Right hindlimb (tissue), 1 donor: ENCODE data around the gene EVL.

Experiments used
- DNase-seq: peaks from one replicate; pipeline ENCODE4 v3.0.0-alpha.2; 2018

EVL gene

DNA sequence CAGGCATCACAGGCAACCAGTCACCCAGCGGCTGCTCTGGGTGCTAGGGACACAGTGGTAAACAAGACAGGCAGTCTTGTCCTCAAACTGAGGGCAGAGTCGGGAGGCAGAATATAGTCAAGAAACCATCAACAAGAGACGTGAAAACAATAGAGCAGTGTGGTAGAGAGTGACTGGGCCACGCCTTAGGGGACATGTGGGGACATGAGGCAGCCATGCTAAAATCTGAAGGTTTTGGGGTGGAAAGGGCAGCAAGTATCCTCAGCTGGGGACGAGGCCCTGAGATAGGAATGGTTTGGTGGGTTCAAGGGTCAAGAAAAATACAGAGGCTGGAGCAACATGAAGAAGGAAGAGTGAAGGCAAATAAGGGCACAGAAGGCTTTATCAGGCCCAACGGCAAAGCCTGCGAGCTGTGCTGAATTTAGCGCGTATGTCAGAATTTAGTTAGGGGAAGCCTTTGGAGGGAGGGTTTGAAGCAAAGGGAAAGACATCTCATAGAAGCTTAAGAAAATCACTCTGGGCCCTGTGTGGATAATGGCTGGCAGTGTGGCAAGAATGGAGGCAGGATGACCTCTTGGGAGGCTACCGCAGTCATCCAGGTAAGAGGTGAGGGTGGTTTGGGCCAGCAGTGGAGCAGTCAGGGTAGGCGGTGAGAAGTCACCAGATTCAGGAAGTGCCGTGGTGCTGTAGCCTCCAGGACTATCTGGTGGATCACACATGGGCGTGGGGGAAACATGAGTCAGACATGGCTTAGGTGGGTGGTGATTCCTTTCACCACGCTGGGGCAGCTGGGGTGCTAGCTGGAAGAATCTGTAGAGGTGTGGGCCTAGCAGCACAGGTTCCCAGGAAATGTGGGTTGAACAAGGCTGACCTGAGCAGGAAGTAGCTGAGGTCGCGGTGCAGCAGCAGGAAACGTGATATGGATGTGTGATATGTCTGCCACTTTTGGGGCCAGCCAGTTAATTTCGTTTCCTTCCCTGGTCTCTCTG lies 3.0 kb downstream of the EVL start:
- no peak for DNase-seq

DNA sequence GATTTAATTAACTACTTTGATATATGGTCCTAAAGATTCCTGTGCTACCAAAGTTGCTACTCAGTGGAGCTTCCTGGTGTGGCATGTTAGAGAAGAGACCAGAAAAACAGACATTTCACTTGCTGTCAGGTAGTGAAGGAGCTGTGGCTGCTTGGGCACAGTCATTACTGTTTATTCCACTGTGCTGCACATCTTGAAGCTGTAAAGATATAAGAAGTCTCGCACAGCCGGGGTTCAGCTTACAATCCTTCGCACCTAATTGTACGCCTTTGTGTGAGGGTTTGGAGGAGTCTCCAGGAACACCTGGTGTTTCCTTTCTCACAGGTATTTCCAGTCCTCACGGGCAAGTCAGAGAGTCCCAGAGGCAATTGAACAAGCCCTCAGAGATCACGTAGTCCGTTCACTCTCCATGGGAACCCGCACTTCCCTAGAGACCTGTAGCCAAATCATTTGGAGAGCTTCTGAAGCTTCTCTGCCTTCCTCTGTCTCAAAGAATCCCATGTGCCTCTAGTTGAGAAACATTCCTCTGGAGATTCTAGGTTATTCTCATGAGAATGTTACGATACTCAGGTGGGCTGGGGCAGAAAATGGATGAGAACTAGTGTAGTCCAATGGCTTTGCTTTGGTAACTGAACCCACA lies 4.1 kb downstream of the EVL start:
- DNase-seq: no peak

DNA sequence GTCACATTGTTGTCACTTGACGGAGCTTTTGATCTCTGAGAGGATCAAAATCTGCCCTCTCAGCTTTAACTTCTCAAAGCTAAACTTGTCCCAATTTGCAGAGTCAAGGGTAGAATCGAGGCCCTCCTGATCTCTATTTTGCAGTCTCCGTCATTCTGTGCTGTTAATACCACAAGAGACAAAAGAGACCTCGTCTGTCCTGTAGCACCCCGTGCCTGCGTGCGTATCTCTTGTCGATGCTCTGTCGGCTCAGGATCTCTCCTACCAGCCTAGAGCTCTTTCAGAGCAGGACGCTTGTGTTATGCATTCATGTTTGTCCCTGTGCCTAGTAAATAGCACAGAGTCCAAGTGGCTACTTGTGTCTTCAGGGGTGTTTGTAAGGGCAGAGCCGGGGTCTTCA lies 5.1 kb downstream of the EVL start:
- no peak for DNase-seq

DNA sequence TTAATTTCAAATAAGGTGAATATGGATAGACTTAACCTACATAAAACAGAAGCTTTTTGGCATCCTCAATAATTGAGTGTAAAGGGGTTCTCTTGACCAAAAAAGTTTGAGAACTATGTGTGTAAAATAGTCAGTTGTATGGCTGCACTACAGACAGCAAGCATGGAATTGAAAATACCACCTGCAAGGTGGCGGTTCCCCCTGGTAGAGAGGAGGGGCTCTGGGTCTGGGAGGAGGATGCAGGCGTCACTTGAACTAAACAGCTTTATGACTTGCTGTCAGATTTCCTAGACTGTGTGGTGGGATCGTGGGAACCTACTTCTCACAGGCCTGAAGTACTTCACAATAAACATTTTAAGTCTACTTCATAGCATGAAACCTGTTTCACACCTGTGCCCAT lies 6.3 kb downstream of the EVL start:
- no peak for DNase-seq

DNA sequence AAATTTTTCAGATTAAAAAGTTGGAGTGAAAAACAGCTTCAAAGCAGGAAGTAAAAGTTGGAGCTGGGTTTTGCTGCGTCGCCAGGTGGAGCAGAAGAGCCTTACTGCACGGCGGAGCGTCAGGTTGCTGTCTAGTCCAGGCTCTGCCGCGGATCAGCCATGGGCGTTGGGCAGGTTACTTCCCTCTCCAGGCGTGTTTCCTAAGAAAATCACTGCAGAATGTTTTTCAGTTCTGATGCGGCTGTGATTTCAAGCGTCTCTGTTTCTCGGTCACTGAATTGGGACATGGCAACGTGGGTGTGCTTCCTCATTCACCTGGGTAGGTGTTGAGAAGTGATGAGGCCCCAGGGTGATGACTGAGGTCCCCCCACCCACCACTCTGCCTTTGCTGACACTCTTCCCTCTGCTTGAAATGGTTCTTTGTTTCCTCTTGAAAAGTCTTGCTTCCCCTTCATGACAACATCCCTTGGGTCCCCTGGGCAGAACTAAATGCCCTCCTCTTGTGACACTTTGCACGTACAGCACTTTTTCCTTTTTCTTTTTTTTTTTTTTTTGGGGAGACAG lies 7.6 kb downstream of the EVL start:
- no peak for DNase-seq

DNA sequence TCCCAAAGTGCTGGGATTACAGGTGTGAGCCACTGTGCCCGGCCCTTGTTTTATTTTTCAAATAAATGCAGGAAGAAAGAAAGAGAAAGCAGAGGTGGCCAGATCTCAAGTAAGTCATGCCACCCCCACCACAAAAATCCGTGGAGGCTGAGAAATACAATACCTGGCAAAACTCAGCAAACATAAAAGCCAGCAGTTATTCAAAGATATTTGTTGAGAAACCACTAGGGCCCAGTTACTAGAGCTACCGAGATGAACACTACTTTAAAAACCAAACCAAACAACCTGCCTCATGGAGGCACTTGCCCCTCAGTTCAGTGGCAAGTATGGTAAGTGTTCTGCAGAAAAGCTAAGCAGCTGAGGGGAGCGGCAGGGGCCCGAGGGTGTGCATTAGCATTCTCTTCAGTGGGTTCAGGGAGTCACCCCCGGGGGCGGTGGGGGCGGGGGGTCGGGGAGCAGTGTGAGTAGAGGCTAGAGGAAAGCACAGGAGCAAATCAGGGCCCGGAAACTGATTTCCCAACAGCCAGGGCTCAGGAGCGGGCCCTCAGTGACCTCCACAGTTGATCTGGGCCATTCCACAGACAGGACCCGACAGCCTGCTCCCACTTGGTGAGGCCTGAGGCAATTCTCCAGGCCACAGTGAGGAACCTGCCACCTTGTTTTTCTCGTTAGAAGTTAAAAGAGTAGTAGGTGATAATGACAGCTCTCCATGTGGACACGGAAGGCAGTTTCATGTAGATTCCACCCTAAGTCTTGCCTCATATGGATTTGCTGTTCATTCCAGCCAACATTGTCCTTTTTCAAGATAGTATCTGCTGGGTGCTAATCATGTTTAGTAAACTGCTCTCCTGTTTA lies 8.6 kb downstream of the EVL start:
- no peak for DNase-seq

DNA sequence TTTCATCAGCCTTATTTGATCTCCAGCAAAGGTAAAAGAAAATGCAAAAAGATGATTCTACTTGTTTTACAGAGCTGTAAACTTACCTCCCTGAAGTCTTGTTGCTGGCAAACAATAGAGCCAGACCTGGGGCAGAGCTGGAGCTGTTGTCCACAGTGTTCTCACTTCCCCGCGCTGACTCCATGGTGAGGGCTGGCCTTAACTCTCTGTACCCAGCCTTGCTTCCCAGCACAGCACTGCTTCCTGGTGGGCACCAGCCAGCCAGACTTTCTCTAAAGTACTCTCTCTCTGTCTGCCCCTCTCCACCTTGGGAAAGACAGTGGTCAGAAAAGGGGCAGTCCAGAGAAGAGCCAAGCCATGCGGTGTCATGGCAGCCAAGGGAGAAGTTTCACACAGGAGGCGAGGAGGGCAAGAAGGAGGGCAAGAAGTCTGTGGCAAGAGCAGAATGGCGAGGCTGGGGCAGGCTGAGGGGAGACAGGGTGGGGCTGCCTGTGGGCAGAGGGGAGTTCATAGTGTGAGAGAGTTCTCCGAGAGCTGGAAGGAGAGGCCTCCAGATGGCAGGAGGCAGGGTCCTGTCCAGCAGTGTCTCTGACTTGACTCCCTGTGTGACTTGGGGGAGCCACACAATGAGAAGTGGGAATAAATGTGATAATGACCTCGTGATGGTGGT lies 9.3 kb downstream of the EVL start:
- DNase-seq: no peak

DNA sequence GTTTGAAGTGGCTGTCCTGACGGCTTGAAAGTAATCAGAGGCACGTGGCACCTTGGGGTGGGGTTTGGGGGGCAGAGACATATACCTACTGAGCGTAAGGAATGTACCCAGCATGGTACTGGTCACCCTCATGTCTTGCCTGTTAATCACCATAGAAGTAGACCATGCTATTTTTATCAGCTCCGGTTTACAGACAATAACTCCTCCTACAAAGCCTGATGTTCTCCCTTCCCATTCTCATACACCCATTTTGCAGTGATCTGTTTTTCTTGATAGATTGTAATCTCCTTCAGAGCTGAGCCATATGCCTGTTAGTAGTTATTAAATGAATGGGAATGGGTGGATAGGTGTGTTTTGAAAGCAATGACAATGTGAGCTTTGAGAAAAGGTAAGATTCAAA lies 10.5 kb downstream of the EVL start:
- no peak for DNase-seq

DNA sequence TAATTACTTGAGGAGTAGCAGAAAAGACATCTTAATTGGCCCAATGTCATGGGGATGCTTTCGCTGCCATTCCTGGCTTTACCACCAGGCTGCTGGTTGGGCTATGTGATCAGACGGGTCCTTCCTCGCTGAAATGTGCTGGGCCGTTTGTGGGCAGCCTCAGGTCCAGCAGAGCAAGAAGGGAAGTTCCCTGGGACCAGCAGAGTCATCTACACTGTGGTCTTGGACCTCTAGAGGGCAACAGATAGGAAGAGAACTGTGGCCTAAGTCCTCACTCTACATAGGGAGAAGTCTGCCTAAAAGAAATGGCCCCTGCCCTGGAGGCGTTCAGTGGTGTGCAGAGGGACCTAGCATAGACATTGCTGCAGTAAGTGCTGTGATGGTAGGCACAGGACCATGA lies 10.9 kb downstream of the EVL start:
- no peak for DNase-seq

DNA sequence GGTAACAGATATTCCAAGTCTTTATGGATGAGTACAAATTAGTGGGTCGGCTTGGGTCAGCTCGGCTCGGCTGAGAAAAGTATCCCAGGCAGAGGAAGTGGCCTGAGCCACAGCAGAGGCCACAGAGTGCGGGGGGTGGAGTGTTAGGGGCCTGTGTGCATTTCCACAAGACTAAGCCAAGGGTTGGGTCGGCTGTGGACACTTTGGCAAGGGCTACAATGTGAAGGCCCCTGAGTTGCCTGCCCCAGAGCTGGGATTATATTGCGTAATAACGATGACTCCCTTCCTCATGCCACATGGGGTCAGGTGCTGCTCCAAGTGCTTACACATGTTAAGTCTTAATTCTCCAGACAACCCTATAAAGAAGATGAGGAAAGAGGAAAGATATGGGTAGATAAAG lies 11.4 kb downstream of the EVL start:
- DNase-seq: no peak

DNA sequence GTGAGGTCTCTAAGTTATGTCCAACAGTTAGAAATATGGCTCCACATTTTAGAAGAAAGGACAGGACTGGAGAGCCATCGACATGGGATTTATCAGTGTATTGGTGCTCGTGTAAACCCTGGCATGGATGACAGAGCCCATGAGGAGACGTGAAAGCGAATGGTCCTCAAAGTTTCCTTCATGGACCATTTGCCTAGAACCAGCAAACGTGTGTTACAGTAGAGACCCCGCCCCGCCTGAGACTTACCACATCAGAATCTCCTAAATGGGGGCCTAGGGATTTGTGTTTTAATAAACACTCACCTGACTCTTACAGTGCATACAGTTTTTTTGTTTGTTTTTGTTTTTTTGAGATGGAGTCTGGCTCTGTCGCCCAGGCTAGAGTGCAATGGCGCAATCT lies 12.2 kb downstream of the EVL start:
- DNase-seq: no peak

DNA sequence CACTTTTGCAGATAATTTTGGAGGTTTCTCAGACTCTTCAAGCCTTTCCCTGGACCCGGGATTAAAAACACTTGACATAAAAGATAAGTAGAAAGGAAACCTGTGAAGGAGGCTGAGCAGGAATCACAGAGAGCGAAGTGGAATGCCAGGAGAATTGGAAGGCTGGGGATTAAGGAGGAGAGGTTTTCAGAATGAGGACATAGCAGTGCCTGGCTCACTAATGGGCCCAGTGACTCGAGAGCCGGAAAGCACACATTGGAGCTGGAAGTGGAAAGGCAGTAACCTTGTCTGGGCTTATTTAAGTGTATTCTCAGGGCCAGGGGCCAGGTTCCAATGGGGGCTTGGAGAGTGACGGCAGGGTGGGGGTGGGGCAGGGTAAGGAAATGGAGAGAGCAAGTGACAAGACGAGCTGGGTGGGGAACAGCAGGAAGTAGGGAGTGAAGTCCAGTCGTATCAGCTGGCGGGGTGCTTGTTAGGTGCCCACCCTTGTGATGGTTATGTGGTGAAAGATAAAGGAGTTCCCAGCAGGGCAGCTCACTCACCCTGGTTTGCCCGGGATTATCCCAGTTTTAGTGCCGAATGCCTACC lies 13.1 kb downstream of the EVL start:
- no peak for DNase-seq

DNA sequence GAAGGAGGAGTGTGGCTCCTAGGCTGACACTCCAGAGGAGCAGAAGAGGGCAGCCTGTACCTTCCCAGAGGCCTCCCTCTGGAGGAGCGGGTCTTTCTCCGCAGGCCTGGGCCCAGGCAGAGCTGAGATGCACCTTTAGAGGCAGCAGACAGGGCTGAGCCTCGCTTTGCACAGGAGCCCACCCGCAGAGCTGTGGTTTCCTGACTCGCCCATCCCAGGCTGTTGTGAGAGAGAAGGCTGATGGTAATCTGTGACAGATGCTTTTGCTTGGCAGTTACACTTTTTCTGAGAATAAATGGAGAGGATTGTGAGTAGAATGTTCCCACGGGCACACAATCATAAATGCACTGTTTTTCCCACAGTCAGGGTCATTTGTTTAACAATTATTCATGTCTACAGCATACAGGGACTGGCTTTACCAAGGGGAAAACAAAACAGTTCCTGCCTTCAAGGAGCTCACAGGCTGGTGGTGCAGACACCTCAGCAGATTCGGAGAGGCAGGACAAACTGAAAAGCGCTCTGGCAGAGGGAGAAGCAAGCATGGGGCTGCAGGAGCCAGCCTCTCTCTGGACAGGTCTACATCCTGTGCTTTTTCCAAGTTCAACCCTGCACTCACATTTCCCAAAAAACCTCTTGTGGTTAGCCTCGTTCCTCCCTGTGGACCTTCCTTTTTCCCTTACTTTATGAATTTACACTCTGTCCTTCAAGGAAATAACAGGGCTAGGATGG lies 13.9 kb downstream of the EVL start:
- DNase-seq: peak; percentile 51

DNA sequence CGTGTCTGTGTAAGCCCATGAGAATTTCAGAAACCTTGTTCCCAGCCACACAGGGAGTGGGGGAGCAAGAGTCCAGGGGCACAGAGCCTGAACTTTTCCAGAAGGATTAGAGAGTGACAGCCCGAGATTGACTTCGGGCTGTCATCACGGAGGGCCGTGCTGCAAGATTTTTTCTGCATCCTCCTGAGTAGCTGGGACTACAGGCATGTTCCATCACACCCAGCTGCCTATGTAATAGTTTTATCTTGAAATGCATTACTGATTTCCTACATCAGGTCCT lies 14.4 kb downstream of the EVL start:
- DNase-seq: no peak

DNA sequence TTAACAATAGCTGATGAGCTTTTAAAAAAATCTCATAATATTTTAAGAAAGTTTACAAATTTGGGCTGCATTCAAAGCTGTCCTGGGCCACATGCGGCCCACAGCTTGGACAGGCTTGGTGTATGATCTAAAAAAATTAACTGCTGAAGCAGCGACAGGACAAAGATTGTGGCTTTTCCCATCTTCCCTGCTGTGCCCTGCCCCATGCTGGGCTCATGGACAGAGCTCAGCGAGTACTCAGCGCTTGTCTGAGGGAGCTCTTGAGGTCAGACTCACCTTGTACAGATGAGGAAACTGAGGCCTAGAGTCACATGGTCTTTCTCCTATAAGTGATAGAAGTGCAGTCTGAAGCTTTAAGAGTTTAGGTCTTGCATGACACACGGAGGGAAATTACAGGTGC lies 15.0 kb downstream of the EVL start:
- DNase-seq: no peak

DNA sequence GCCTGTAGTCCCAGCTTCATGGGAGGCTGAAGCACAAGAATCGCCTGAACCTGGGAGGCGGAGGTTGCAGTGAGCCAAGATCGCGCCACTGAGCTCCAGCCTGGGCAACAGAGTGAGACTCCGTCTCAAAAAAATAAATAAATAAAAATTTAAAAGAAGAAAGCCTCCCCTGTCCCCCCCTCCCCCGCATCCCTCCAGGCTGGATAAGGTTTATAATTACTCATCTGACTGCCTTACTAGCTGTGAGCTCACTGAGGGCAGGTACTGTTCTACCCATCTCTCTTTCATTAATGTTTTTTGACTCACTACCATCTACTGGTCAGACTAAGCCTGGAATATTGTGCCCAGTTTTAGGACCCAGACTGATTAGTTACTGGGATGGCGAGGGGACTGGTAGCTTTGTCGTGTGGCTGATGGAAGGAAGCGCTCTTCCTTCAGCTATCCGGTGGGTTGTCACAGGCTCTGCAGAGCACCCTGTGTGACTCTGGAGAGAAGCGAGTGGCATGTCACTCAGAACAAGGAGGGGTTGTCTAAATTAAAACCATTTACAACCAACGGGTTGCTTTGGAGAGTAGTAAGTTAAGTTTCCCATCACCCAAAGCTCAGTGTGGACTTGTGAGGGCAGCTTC lies 16.9 kb downstream of the EVL start:
- no peak for DNase-seq

DNA sequence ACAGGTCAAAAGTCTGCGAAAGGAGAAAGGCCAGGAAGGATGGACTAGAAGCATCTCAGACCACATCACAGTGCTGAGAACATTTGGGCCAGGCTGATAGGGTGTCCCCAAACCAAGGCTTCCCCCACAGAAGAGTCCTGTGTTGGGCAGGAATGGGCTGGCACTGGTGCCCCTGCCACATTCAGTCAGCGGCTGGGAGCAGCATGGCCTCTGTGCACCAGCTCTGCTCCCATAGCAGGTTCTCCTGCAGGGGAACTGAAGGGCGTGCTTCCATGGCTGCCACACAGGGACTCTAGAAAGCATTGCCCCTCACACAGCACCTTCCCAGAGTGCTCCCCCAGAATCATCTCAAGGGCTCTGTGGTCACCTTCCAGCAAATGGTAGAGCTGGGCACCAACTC lies 17.5 kb downstream of the EVL start:
- no peak for DNase-seq

DNA sequence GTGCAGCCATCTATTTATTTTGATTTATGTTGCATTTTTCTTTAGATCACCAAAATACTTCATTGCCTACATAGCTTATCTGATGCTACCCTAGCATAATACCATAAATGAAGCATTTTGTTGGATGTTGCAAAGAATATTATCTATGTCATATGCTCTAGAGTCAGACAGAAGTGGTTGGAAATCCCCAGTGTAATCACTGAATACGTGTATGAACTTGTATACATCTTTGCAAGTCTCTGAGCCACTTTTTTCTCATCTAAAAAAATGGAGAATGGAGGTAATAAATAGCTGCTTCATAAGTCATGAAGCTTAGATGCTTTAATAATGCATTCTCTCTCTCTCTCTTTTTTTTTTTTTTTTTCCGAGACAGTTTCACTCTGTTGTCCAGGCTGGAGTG lies 18.5 kb downstream of the EVL start:
- no peak for DNase-seq

DNA sequence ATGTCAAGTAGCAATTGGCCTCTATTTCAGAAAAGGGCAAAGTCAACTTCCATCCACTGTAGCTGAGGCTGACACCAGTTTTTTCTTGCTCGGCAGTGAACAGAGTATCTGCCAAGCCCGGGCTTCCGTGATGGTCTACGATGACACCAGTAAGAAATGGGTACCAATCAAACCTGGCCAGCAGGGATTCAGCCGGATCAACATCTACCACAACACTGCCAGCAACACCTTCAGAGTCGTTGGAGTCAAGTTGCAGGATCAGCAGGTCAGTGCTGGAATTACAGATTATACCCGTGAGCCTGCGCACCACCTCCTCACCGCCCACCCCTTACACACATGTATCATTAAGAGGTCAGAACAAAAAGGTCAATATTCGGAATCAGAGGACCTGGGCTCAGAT lies 19.4 kb downstream of the EVL start:
- DNase-seq: no peak

DNA sequence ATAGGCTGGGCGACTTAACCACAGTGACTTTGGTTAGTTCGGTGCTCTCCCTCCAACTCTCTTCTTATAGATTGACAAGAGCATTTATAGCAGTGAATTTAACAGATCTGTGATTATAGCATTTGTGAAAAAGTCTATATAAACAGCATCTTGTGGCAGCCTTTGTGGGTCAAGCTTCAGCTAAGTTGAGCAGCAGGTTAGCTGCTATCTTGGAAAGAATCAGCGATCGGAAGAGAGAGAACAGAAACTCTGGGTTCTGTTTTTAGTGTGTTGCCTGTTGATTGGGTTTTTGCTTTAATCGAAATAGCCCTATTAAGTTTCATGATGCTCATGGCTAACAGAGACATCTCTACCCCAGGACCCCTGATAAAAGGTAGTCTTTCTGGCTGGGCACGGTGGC lies 20.2 kb downstream of the EVL start:
- DNase-seq: no peak

DNA sequence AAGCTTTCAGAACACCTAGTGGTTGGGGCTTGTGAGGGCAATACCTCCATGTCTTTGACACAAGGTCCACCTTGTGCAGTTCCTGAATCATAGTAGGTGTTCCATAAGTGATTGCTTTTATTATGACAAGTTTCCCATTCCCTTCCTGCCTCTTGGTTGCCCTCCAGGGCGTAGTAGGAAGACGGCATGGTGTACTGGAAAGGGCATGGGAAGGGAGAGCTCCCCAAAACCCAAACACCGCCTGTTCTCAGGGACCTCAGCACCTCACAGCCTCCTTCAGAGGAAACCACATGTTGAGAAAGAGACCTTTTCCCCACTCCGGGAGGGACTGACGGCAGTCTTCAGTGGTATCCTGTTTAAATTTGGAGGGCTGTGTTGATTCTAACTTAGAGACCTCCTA lies 21.1 kb downstream of the EVL start:
- DNase-seq: no peak
